Activated naive CD8-positive, alpha-beta T cell treated with anti-CD3 and anti-CD28 coated beads for 36 hours (primary cell): Measurements from ENCODE around the gene PI4K2B. TPM values are rescaled to one million over a fixed set of nuclear protein-coding genes. Genes with fewer than 3 reads are reported as not detected.
A peak's percentile ranks its signal among the peaks of the same experiment; 100 is the strongest.
"Not testable (repeated sequence)": the region's sequence is repeated elsewhere in the genome, so short reads cannot be mapped to it uniquely, and the experiment has no call there.

Source experiments
- DNase-seq: peaks from one replicate; pipeline ENCODE4 v3.0.0; 2021
- H3K27ac Mint-ChIP-seq: one replicate; pipeline ENCODE4 v1.8.0; 2022; ENCODE audit warnings: mild to moderate bottlenecking, moderate library complexity, mixed read lengths
- H3K27me3 Mint-ChIP-seq: one replicate; pipeline ENCODE4 v1.8.0; 2022; ENCODE audit warnings: mild to moderate bottlenecking, mixed read lengths
- H3K36me3 Mint-ChIP-seq: one replicate; pipeline ENCODE4 v1.8.0; 2021; ENCODE audit warnings: mild to moderate bottlenecking, mixed read lengths
- H3K4me1 Mint-ChIP-seq: one replicate; pipeline ENCODE4 v1.8.0; 2021; ENCODE audit warnings: mixed read lengths
- H3K4me3 Mint-ChIP-seq: one replicate; pipeline ENCODE4 v1.8.0; 2022; ENCODE audit warnings: mild to moderate bottlenecking, moderate library complexity, mixed read lengths
- H3K9me3 Mint-ChIP-seq: one replicate; pipeline ENCODE4 v1.8.0; 2022; ENCODE audit warnings: mixed read lengths
- total RNA-seq, 2 experiments: library from RNA; stranded (reverse); gene quantifications; one replicate each; pipeline ENCODE4 v1.2.3, GENCODE V29; 2021

Gene PI4K2B
- total RNA-seq, 2 experiments from 2014 or later, result 43.2 to 44.9 TPM

- H3K27me3 Mint-ChIP-seq, result no peaks in the 10 kb centered on the region
- peaks cover 36% of the 10 kb centered on the region for H3K36me3 Mint-ChIP-seq
- H3K4me1 Mint-ChIP-seq, result peaks cover 34% of the 10 kb centered on the region
- H3K9me3 Mint-ChIP-seq, result peaks cover 9% of the 10 kb centered on the region
- DNase-seq, result no peak
- peak overlapping the region; percentile 98 for H3K27ac Mint-ChIP-seq
- peak overlapping the region; percentile 90 for H3K4me3 Mint-ChIP-seq
Observed at GRCh38 chr4:25234390-25235370, 847 bp downstream of the PI4K2B start.

- peaks cover 41% of the 10 kb centered on the region for H3K4me1 Mint-ChIP-seq
- DNase-seq, result no peak
- H3K27ac Mint-ChIP-seq, result peak overlapping the region; percentile 98
- peaks cover 41% of the 10 kb centered on the region for H3K36me3 Mint-ChIP-seq
- peaks cover 9% of the 10 kb centered on the region for H3K9me3 Mint-ChIP-seq
- peak overlapping the region; percentile 90 for H3K4me3 Mint-ChIP-seq
- H3K27me3 Mint-ChIP-seq, result no peaks in the 10 kb centered on the region
Observed at GRCh38 chr4:25235401-25235800, 1.6 kb downstream of the PI4K2B start.

GRCh38 chr4:25236030-25236429, 2.2 kb downstream of the PI4K2B start:
- DNase-seq, H3K27ac Mint-ChIP-seq: not testable (repeated sequence)

GRCh38 chr4:25236971-25237370, 3.1 kb downstream of the PI4K2B start:
- H3K27me3 Mint-ChIP-seq, result no peaks in the 10 kb centered on the region
- peaks cover 55% of the 10 kb centered on the region for H3K4me1 Mint-ChIP-seq
- H3K27ac Mint-ChIP-seq, result no peak overlapping the region
- H3K9me3 Mint-ChIP-seq, result peaks cover 9% of the 10 kb centered on the region
- no peak overlapping the region for H3K4me3 Mint-ChIP-seq
- H3K36me3 Mint-ChIP-seq, result peaks cover 39% of the 10 kb centered on the region
- DNase-seq, result no peak

More at GRCh38 chr4:25236030-25236429, 2.2 kb downstream of the PI4K2B start:
- Mint-ChIP-seq H3K4me3 (peak overlapping the region; percentile 90), H3K4me1 (peaks cover 47% of the 10 kb centered on the region), H3K36me3 (peaks cover 39% of the 10 kb centered on the region)
- not testable (repeated sequence) for H3K27me3 Mint-ChIP-seq, H3K9me3 Mint-ChIP-seq

GRCh38 chr4:25238052-25238451, 4.2 kb downstream of the PI4K2B start:
- Mint-ChIP-seq H3K9me3 (peaks cover 5% of the 10 kb centered on the region), H3K27me3 (no peaks in the 10 kb centered on the region), H3K36me3 (peaks cover 31% of the 10 kb centered on the region), H3K4me3 (no peak overlapping the region), H3K27ac (no peak overlapping the region), H3K4me1 (peaks cover 48% of the 10 kb centered on the region)
- no peak for DNase-seq

GRCh38 chr4:25239528-25239927, 5.7 kb downstream of the PI4K2B start:
- not testable (repeated sequence) for H3K27ac Mint-ChIP-seq, H3K27me3 Mint-ChIP-seq, H3K9me3 Mint-ChIP-seq, DNase-seq
- H3K4me3 Mint-ChIP-seq, result peak overlapping the region; percentile 37
- H3K4me1 Mint-ChIP-seq, result peaks cover 48% of the 10 kb centered on the region
- H3K36me3 Mint-ChIP-seq, result peaks cover 39% of the 10 kb centered on the region

GRCh38 chr4:25240754-25241210, 6.9 kb downstream of the PI4K2B start:
- H3K27me3 Mint-ChIP-seq, H3K9me3 Mint-ChIP-seq: not testable (repeated sequence)
- peak overlapping the region; percentile 62 for H3K27ac Mint-ChIP-seq
- peaks cover 44% of the 10 kb centered on the region for H3K4me1 Mint-ChIP-seq
- peak; percentile 11 for DNase-seq
- peaks cover 47% of the 10 kb centered on the region for H3K36me3 Mint-ChIP-seq
- peak overlapping the region; percentile 22 for H3K4me3 Mint-ChIP-seq

- not testable (repeated sequence) for H3K27me3 Mint-ChIP-seq, H3K4me3 Mint-ChIP-seq, H3K9me3 Mint-ChIP-seq, DNase-seq, H3K27ac Mint-ChIP-seq
- peaks cover 48% of the 10 kb centered on the region for H3K36me3 Mint-ChIP-seq
- H3K4me1 Mint-ChIP-seq, result peaks cover 39% of the 10 kb centered on the region
Observed at GRCh38 chr4:25242195-25242594, 8.4 kb downstream of the PI4K2B start.

- H3K4me1 Mint-ChIP-seq, result peaks cover 29% of the 10 kb centered on the region
- no peaks in the 10 kb centered on the region for H3K27me3 Mint-ChIP-seq
- peaks cover 3% of the 10 kb centered on the region for H3K9me3 Mint-ChIP-seq
- no peak for DNase-seq
- no peak overlapping the region for H3K4me3 Mint-ChIP-seq
- peaks cover 40% of the 10 kb centered on the region for H3K36me3 Mint-ChIP-seq
- H3K27ac Mint-ChIP-seq, result no peak overlapping the region
Observed at GRCh38 chr4:25245181-25245580, 11.3 kb downstream of the PI4K2B start.

GRCh38 chr4:25246680-25247611, 13.1 kb downstream of the PI4K2B start:
- H3K4me1 Mint-ChIP-seq, result peaks cover 25% of the 10 kb centered on the region
- no peak overlapping the region for H3K4me3 Mint-ChIP-seq
- H3K9me3 Mint-ChIP-seq, result peaks cover 3% of the 10 kb centered on the region
- H3K36me3 Mint-ChIP-seq, result peaks cover 44% of the 10 kb centered on the region
- DNase-seq, result no peak
- no peaks in the 10 kb centered on the region for H3K27me3 Mint-ChIP-seq
- H3K27ac Mint-ChIP-seq, result no peak overlapping the region

GRCh38 chr4:25248875-25249274, 15.0 kb downstream of the PI4K2B start:
- DNase-seq, H3K4me3 Mint-ChIP-seq, H3K27ac Mint-ChIP-seq, H3K9me3 Mint-ChIP-seq, H3K27me3 Mint-ChIP-seq: not testable (repeated sequence)
- Mint-ChIP-seq H3K4me1 (peaks cover 35% of the 10 kb centered on the region), H3K36me3 (peaks cover 38% of the 10 kb centered on the region)

GRCh38 chr4:25249494-25249893, 15.7 kb downstream of the PI4K2B start:
- H3K9me3 Mint-ChIP-seq, DNase-seq, H3K27me3 Mint-ChIP-seq, H3K4me3 Mint-ChIP-seq, H3K27ac Mint-ChIP-seq: not testable (repeated sequence)
- Mint-ChIP-seq H3K4me1 (peaks cover 33% of the 10 kb centered on the region), H3K36me3 (peaks cover 33% of the 10 kb centered on the region)

GRCh38 chr4:25252230-25253070, 18.6 kb downstream of the PI4K2B start:
- Mint-ChIP-seq H3K36me3 (peaks cover 23% of the 10 kb centered on the region), H3K27me3 (no peaks in the 10 kb centered on the region), H3K27ac (peak overlapping the region; percentile 56), H3K9me3 (peaks cover 3% of the 10 kb centered on the region), H3K4me3 (no peak overlapping the region), H3K4me1 (peaks cover 28% of the 10 kb centered on the region)
- DNase-seq, result no peak

- no peak overlapping the region for H3K4me3 Mint-ChIP-seq
- H3K27ac Mint-ChIP-seq, result peak overlapping the region; percentile 56
- H3K9me3 Mint-ChIP-seq, result peaks cover 3% of the 10 kb centered on the region
- peaks cover 20% of the 10 kb centered on the region for H3K36me3 Mint-ChIP-seq
- DNase-seq, result no peak
- H3K27me3 Mint-ChIP-seq, result no peaks in the 10 kb centered on the region
- H3K4me1 Mint-ChIP-seq, result peaks cover 28% of the 10 kb centered on the region
Observed at GRCh38 chr4:25253071-25253445, 19.2 kb downstream of the PI4K2B start.
